Cardiac ventricle fibroblast (primary cell): ENCODE results near the gene GIT2. TPM values are rescaled to one million over a fixed set of nuclear protein-coding genes. Genes with fewer than 3 reads are reported as not detected.

ENCODE experiments used
- total RNA-seq: library from RNA; depleted of rRNA; stranded (reverse); fragments of >200 nt; gene quantifications from 2 replicates; pipeline ENCODE4 v1.2.3, GENCODE V29; 2015

GIT2 gene, protein sequence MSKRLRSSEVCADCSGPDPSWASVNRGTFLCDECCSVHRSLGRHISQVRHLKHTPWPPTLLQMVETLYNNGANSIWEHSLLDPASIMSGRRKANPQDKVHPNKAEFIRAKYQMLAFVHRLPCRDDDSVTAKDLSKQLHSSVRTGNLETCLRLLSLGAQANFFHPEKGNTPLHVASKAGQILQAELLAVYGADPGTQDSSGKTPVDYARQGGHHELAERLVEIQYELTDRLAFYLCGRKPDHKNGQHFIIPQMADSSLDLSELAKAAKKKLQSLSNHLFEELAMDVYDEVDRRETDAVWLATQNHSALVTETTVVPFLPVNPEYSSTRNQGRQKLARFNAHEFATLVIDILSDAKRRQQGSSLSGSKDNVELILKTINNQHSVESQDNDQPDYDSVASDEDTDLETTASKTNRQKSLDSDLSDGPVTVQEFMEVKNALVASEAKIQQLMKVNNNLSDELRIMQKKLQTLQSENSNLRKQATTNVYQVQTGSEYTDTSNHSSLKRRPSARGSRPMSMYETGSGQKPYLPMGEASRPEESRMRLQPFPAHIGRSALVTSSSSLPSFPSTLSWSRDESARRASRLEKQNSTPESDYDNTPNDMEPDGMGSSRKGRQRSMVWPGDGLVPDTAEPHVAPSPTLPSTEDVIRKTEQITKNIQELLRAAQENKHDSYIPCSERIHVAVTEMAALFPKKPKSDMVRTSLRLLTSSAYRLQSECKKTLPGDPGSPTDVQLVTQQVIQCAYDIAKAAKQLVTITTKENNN
- total RNA-seq = 29.6 and 29.8 TPM in 2 replicates

DNA sequence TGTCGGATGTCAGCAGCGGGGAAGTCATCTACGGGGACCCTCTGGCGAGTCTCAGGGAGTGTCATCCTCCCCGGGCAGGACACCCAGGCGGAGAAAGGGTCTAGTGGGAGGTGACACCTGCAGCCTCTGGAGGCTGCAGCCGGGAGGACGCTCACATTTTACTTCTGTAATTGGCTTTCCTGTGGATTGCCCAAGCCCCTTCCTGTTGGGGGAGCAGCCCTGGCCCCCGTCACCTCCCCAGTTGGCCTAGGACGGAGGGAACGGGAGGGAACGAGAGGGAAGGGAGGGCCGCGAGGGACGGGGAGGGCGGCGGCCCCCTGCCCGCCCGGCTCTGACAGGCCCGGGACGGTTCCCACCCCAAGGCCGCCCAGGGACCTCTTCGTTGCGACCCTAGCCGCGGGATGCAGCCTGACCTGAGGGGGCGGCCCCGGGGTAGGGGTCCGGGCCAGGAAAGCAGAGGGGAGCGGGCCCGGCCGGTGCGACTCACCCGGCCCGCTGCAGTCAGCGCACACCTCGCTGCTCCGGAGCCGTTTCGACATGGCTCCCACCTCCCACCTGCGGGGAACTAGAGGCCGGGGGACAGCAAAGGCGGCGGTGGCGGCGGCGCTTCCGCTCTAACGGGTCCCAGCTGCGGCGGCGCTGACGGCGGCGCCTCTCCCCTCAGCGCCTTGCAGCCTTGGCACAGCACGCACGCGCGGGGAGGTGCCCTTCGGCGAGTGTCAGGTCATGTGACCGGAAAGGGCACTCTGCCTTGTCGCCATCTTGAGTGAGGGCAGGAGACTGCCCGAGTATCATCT lies at the start of gene GIT2:
Gene GIT2 (minus strand): TSS at position 683 of the 797 bp plus-strand sequence. CDS start 144 bp downstream, at position 539.

DNA sequence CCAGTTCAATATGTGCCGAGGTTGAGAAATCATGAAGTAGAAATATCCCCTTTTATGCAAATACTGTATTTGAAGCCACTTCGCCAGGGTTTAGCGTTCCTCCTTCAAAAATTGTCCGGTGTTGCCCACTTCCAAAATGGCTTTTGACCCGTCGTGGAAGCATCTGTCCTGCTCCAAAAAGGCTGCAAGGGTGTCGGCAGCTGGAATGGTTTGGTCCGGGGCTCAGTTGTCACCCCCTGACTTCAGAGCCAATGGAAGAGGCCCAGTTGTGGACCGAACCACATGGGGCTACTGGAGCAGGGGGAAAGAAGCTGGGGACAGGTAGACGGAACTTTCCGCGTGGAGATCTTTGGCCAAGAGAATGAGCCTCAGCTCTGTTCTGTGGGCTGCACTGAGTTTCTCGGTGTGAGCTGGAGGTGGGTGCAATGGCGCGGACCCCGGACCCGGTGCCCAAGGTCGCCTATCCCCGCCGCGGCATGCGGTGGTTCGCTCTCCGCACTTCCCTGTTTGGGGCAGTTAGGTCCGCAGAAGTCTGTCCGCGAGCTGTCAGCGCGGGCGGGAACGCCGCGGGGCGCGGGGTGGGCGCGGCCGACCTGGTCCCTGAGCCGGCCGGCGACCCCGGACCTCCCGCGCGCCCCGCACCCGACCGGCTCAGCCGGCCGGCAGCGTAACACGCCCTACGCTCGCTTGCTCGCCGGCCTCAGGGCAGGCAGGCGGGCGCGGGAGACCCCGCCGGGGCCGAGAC lies 2.9 kb upstream of the GIT2 start, which contains the start of gene ANKRD13A:
Gene ANKRD13A (plus strand): TSS at position 527 of the 745 bp plus-strand sequence. CDS start 259 bp downstream, outside the sequence.

DNA sequence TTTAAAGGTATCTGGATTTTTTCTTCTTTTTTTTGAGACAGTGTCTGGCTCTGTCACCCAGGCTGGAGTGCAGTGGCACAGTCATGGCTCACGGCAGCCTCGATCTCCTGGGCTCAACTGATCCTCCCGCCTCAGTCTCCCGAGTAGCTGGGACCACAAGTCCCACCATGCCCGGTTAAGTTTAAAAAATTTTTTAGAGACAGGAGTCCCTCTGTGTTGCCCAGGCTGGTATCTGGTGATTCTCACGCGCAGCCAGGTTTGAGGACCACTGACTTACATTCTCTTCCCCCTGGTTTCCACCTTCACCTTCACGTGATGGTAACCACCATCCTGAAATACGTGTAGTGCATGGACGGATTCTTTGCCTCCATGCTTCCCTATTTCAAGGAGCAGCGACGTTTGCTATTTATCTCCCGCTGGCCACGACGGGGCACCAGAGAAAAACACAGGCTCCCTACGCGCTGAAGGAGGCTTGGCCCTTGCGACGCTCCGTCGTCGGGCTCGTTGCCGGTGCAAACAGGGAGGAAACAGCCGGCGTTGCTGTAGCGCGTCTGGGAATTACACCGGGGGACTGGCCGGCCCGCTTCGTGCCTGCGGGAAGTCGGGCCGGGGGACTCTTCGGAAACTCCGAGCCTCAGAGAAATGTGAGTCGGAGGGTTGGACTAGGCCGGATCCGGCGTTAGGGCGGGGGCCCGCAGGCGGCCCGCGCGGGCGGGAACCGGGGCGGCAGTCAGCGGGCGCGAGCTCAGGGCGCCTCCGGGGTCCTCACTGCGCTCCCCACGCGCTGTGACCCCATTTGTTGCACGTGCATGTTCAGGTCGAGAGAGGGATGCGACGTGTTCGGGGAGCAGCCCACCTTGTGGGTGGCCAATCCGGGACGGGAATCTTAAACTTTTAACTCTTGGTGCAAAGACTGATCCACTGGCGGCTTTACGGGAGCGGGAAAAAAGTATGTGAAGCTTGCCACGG lies 96.1 kb downstream of the GIT2 start, which contains the start of gene TCHP:
Gene TCHP (plus strand): TSS at position 492 of the 969 bp plus-strand sequence. CDS start 2,753 bp downstream, outside the sequence.

DNA sequence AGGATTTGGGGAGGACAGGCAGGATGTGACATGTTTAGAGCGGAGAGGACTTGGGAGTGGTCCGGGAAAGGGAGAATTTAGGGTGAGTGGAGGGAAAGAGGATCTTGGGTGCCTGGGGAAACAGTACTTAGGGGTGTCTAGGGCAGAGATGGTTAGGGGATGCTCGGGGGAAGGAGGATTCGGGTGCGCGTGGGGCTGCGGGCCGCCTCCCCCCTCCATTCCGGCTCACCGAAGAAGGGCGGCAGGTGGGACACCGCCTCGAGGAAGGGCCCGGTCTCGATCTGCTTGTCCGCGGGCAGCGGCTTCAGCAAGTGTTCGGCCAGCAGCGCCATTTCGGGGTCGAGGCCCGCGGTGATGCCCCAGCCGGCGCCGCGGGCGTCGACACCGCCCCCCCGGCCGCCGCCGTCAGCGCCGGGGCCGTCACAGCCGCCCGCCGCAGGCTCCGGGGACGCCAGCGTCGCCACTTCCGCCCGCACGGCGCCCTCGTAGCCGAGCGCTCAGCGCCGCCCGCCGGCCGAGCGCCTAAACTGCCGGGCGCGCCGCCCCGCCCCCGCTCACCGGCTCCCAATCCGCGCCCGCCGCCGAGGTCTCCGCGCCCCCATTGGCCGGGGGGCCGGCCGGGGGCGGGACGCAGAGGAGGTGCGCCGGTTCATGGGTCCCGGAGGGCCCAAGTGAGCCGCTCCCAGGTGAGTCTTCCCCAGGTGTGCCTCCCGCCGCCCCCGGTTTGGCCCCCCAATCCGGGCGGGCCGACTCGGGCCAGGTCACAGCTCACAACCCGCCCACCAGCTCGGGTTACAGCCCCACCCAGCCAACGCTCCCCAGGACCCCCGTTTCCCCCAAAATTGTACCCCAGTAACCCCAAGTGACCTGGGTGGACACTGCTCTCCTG lies 115.9 kb downstream of the GIT2 start, which contains the start of gene GLTP:
Gene GLTP (minus strand): TSS at position 499 of the 889 bp plus-strand sequence. CDS start 167 bp downstream, at position 332.

Other genes with a start within 250 kb of the GIT2 start
- gene TRPV4, start 163.0 kb downstream of the GIT2 start, total RNA-seq = 2.6 TPM in 2 replicates
- gene GLTP, start 115.8 kb downstream of the GIT2 start, total RNA-seq = 29.8 and 44.0 TPM in 2 replicates
- 4.9 and 7.8 TPM in 2 replicates for gene TCHP, start 96.1 kb downstream of the GIT2 start, total RNA-seq
- 37.6 and 43.7 TPM in 2 replicates for gene ANKRD13A, start 3.1 kb upstream of the GIT2 start, total RNA-seq
- gene C12orf76, start 52.2 kb upstream of the GIT2 start, total RNA-seq = 17.5 and 18.0 TPM in 2 replicates
- gene IFT81, start 128.0 kb upstream of the GIT2 start, total RNA-seq = 5.3 and 7.0 TPM in 2 replicates